Right cardiac atrium (tissue), 5 donors: ENCODE measurements around the gene LCTL. TPM values are rescaled to one million over a fixed set of nuclear protein-coding genes. Genes with fewer than 3 reads are reported as not detected.
A peak's percentile ranks its signal among the peaks of the same experiment; 100 is the strongest.

ENCODE experiments used
- ATAC-seq, 2 donors: fragments of 200-7000 bp; cut with Tn5 transposase; one replicate each; pipeline versions ENCODE4 v1.8.0 to v1.9.1; 2020; ENCODE audit warnings: moderate library complexity in 2 of 2, mild to moderate bottlenecking in 1 of 2
- DNase-seq, 3 donors: peaks; one replicate each; pipeline ENCODE4 v3.0.0-alpha.2; 2020
- H3K27ac ChIP-seq: one replicate; pipeline ENCODE4 v1.5.1; 2013; ENCODE audit warnings: mild to moderate bottlenecking, low read length, control low read depth, moderate library complexity
- H3K27me3 ChIP-seq: one replicate; pipeline ENCODE4 v1.6.1; 2013; ENCODE audit not compliant: control insufficient read depth, insufficient read depth
- H3K4me1 ChIP-seq: one replicate; pipeline ENCODE4 v1.6.1; 2013; ENCODE audit warnings: low read length; ENCODE audit not compliant: control insufficient read depth, insufficient read depth
- H3K4me3 ChIP-seq: one replicate; pipeline ENCODE4 v1.5.1; 2013; ENCODE audit warnings: low read length, control low read depth
- H3K9me3 ChIP-seq: one replicate; pipeline ENCODE4 v1.6.1; 2013; ENCODE audit warnings: low read length; ENCODE audit not compliant: control insufficient read depth
- WGBS: extraction: QIAGEN DNeasy Blood & Tissue Kit; methylation state at CpG from one replicate; pipeline ENCODE4 v1.1.7; 2013; 5-methylcytosine and 5-hydroxymethylcytosine counted together
- intact Hi-C, 4 donors: fragments of 100-400 bp; cut with DNase I; formaldehyde crosslinking; loops; one replicate each; pipeline versions ENCODE4 v1.11.0 to v1.14.0; 2022 to 2023
- polyA plus RNA-seq: library from polyadenylated mRNA; stranded (reverse); fragments of 200-250 nt; gene quantifications from one replicate; pipeline ENCODE4 v1.2.3, GENCODE V29; 2013
- total RNA-seq, 4 donors: library from RNA; stranded (reverse); fragmentation: NEBNext Ultra II Directional; extraction: Animal tissue kit (Norgen Biotek cat#: 25700); gene quantifications; one replicate each; pipeline ENCODE4 v1.2.1, GENCODE V29; 2021
- donor health status: healthy with polysubstance abuse.
- donor health status: DM: no; HTN: yes; CAD: no.
- donor health status: DM: no; HTN: no; CAD: no.
- donor health status: DM: no; HTN: yes; CAD: no; lungs with severe emphysema.
- donor health status: DM: yes; HTN: yes; CAD: no.

Gene LCTL
- total and polyA plus RNA-seq, 5 donors = not detected

- intact Hi-C loops = no loop called here
- WGBS = 49% methylated on average over 10 of the region's 10 CpGs
- H3K27ac ChIP-seq = no peak overlapping the region
- peak; percentile 40 to 67 (median 61) for DNase-seq
- H3K4me3 ChIP-seq = no peak overlapping the region
- ATAC-seq = peak; percentile 69 to 82
- no peaks in the 10 kb centered on the region for H3K9me3 ChIP-seq
- H3K4me1 ChIP-seq = peaks cover 5% of the 10 kb centered on the region
- H3K27me3 ChIP-seq = no peaks in the 10 kb centered on the region
Measured at GRCh38 chr15:66573719-66574595, 8.2 kb upstream of the LCTL start.

GRCh38 chr15:66573348-66573718 lies 7.5 kb upstream of the LCTL start:
- DNase-seq = no peak
- H3K9me3 ChIP-seq = no peaks in the 10 kb centered on the region
- ATAC-seq = no peak
- peaks cover 5% of the 10 kb centered on the region for H3K4me1 ChIP-seq
- H3K27ac ChIP-seq = no peak overlapping the region
- no peak overlapping the region for H3K4me3 ChIP-seq
- 93% methylated on average over 7 of the region's 7 CpGs for WGBS
- H3K27me3 ChIP-seq = no peaks in the 10 kb centered on the region
- intact Hi-C loops = no loop called here

- Histone ChIP-seq H3K9me3 (no peaks in the 10 kb centered on the region), H3K4me3 (no peak overlapping the region), H3K27me3 (no peaks in the 10 kb centered on the region), H3K27ac (no peak overlapping the region), H3K4me1 (peaks cover 5% of the 10 kb centered on the region)
- intact Hi-C loops = no loop called here
- ATAC-seq = no peak
- WGBS = 73% methylated on average over 4 of the region's 4 CpGs
- no peak for DNase-seq
Measured at GRCh38 chr15:66572146-66572545, 6.3 kb upstream of the LCTL start.

GRCh38 chr15:66570842-66571478 lies 5.2 kb upstream of the LCTL start:
- no peak overlapping the region for H3K27ac ChIP-seq
- no peaks in the 10 kb centered on the region for H3K27me3 ChIP-seq
- no peak overlapping the region for H3K4me3 ChIP-seq
- H3K4me1 ChIP-seq = peaks cover 5% of the 10 kb centered on the region
- DNase-seq (no peak), ATAC-seq (no peak)
- H3K9me3 ChIP-seq = no peaks in the 10 kb centered on the region
- intact Hi-C loops = no loop called here
- WGBS = 80% methylated on average over 6 of the region's 6 CpGs

DNA sequence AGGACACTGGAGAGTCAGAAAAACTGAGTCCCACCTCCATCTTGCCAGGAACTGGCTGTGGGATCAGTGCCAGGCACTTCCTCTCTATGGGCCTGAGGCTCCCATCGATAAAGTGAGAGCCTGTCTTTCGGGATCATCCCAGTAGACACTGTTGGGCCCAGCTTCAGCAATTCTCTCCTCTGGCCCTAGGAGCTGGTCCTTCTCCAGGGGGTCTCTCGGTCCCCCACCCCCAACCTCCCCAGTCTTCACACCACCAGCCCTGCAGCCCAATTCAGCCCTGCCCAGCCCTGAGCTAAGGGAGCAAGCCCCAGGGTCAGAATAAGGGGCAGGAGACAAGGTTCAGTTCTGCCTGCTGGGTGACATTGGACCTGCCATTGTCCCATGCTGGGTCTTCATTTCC lies 4.5 kb upstream of the LCTL start:
- Histone ChIP-seq H3K4me3 (no peak overlapping the region), H3K27ac (no peak overlapping the region), H3K4me1 (peaks cover 5% of the 10 kb centered on the region), H3K9me3 (no peaks in the 10 kb centered on the region), H3K27me3 (no peaks in the 10 kb centered on the region)
- ATAC-seq (no peak), DNase-seq (no peak)
- intact Hi-C loops = no loop called here
- WGBS = 79% methylated on average over 3 of the region's 3 CpGs

DNA sequence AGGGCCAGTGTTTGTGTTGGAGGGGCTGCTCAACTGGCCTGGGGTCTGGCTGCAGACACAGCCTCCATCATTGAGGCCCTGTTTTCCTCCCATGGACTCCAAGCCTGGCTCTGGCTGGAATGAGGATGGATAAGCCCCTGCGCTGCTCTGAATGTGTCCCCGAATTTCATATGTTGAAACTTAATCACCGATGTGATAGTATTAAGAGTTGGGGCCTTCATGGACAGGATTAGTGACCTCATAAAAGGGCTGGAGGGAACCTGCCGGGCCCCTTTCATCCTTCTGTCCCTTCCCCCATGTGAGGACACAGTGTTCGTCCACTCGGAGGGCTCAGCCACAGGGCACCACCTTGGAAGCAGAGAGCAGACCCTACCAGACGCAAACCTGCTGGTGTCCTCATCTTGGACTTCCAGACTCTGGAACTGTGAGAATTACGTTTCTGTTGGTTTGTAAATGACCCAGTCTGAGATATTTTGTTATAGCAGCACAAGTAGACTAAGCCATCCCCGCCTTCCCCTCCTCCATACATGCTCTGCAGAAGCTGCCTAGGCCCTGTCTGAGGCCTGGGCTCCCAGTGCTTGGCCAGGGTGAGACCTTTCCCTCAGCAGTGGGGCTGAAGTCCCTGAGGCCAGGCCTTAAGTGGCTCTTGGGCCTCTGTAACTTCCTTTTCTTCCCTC lies 3.8 kb upstream of the LCTL start:
- intact Hi-C loops = no loop called here
- H3K4me3 ChIP-seq = no peak overlapping the region
- ATAC-seq (no peak), DNase-seq (no peak)
- WGBS = 78% methylated on average over 9 of the region's 9 CpGs
- H3K9me3 ChIP-seq = no peaks in the 10 kb centered on the region
- no peaks in the 10 kb centered on the region for H3K27me3 ChIP-seq
- H3K27ac ChIP-seq = no peak overlapping the region
- peaks cover 2% of the 10 kb centered on the region for H3K4me1 ChIP-seq

DNA sequence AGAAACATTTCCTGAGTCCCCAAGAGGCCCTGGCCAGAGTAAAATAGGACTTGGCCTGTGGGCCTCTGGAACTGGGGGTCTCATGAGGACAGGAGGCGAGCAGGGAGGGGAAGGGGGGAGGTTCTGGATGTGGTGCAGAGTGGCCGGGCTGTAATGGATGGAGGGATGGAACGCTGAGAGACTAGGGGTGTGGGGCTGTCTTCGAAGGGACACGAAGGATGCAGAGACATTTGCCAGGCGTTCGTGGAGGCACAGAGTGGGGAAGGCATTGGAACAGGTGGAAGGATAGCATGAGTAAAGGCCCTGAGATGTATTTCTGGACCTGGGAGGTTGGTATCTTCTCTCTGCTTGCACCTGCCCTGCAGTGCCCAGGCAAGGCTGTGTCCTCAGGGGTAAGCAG lies 2.1 kb upstream of the LCTL start:
- Histone ChIP-seq H3K4me1 (no peaks in the 10 kb centered on the region), H3K4me3 (no peak overlapping the region), H3K9me3 (no peaks in the 10 kb centered on the region), H3K27me3 (no peaks in the 10 kb centered on the region), H3K27ac (no peak overlapping the region)
- WGBS = 90% methylated on average over 7 of the region's 7 CpGs
- intact Hi-C loops = no loop called here
- DNase-seq = no peak
- no peak for ATAC-seq

- H3K4me1 ChIP-seq = no peaks in the 10 kb centered on the region
- 31% methylated on average over 15 of the region's 15 CpGs for WGBS
- no peak overlapping the region for H3K4me3 ChIP-seq
- no peak overlapping the region for H3K27ac ChIP-seq
- peak; percentile 68 to 81 (median 72) for DNase-seq
- no peaks in the 10 kb centered on the region for H3K27me3 ChIP-seq
- ATAC-seq = peak; percentile 45 to 54
- intact Hi-C loops = no loop called here
- H3K9me3 ChIP-seq = no peaks in the 10 kb centered on the region
Measured at GRCh38 chr15:66566963-66567531, 1.2 kb upstream of the LCTL start.

- Histone ChIP-seq H3K4me3 (no peak overlapping the region), H3K9me3 (no peaks in the 10 kb centered on the region), H3K4me1 (no peaks in the 10 kb centered on the region), H3K27me3 (no peaks in the 10 kb centered on the region), H3K27ac (no peak overlapping the region)
- intact Hi-C loops = no loop called here
- ATAC-seq (no peak), DNase-seq (no peak)
- 85% methylated on average over 9 of the region's 9 CpGs for WGBS
Measured at GRCh38 chr15:66565141-66565641, 607 bp downstream of the LCTL start.

DNA sequence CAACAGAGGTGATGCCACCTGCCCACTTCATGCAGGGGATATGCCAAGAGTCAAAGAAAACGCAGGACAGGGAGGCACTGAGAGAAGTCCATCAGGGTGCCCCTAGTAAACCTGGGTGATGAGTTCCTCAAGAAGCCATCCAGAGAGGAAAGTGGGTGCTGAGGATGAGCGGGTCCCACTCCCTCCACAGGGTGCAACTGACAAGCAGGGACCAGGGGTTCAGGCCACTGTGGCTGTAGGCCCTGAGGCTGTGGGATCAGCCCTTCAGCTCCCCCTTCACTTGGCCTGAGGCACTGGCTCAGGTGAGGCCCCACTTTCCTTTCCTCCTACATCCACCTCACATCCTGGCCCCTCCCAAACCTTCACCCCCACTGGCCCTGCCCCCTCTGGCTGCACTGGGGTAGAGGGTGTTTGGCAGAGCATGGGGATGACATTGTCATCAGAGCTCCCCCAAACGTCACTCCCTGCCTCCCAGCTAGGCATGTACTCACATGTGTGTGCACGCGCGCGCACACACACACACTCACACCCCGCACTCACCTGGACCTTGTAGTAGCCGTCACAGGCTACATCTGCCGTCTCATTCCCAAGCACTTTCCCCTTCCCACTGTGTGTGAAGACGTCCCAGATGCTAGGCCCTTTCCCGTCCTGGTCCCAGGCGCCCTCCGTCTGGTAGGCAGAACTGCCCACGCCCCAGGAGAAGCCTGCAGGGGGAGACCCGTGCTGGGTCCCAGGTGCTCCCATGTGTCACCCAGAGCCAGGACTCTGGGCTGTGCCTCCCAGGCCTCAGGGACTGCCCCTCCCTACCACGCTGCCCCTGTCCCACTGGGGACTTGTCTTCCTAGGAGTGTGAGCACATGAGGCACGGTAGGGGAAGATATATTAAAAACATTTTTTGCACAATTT lies 1.4 kb downstream of the LCTL start:
- no peak for DNase-seq
- intact Hi-C loops = no loop called here
- no peaks in the 10 kb centered on the region for H3K9me3 ChIP-seq
- H3K4me1 ChIP-seq = no peaks in the 10 kb centered on the region
- WGBS = 86% methylated on average over 18 of the region's 18 CpGs
- H3K27me3 ChIP-seq = no peaks in the 10 kb centered on the region
- ATAC-seq = no peak
- no peak overlapping the region for H3K4me3 ChIP-seq
- no peak overlapping the region for H3K27ac ChIP-seq
